GM10248 (cell line): Measurements from ENCODE around the gene CCER1.

Experiments
- CTCF ChIA-PET: fragments of 300-600 bp; sonication (Branson Sonifier 250); formaldehyde crosslinking; extraction: SDS; loops from one replicate; lab custom pipeline; 2021; ENCODE audit warnings: antibody characterized with exemption; lab: Yijun Ruan, JAX
- POLR2A ChIA-PET: fragments of 350-650 bp; sonication (Branson Sonifier 250); formaldehyde crosslinking; extraction: SDS; loops from one replicate; lab custom pipeline; 2020; ENCODE audit warnings: antibody characterized with exemption; lab: Yijun Ruan, JAX
- DNase-seq: peaks from one replicate; pipeline ENCODE4 v3.0.0; 2012; ENCODE audit errors: extremely low spot score
- TF ChIP-seq, protein P1 (sequence below): IDR thresholded peaks from 2 replicates; pipeline ENCODE4 v1.5.1; 2012; ENCODE audit warnings: mild to moderate bottlenecking, low read depth; ENCODE audit errors: extremely low read depth, missing control alignments, control extremely low read depth

The CCER1 gene

DNA sequence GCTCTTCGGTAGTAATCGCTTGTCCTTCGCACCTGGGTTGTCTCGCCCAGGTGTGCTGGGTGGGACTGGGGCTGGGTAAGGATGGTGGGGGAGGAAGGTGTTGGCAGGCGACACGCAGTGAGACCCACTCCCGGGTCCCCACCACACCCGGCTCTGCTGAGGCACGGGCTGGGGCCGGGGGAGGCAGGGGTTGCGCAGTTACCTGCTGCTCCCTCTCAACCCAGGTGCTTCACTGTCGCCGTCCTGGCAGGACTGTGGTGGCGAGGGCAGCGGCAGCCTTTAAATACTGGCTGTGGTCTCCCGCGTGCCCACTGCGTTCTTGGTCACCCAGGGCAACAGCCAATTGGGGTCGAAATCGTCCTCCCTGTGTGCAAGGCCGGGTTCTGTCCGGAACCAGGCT lies at the start of gene CCER1:
TSS of gene CCER1 (minus strand) at position 256 of the 400 bp plus-strand sequence. CDS start 434 bp downstream, outside the sequence.
- ChIA-PET CTCF (interaction anchor here (1.0 kb wide), 1 partner anchor 15 kb away, joined by 3 read pairs; no protein-coding TSS in a partner anchor), POLR2A (no interaction called here)
- no peak for DNase-seq
- TF ChIP-seq, protein P1, sequence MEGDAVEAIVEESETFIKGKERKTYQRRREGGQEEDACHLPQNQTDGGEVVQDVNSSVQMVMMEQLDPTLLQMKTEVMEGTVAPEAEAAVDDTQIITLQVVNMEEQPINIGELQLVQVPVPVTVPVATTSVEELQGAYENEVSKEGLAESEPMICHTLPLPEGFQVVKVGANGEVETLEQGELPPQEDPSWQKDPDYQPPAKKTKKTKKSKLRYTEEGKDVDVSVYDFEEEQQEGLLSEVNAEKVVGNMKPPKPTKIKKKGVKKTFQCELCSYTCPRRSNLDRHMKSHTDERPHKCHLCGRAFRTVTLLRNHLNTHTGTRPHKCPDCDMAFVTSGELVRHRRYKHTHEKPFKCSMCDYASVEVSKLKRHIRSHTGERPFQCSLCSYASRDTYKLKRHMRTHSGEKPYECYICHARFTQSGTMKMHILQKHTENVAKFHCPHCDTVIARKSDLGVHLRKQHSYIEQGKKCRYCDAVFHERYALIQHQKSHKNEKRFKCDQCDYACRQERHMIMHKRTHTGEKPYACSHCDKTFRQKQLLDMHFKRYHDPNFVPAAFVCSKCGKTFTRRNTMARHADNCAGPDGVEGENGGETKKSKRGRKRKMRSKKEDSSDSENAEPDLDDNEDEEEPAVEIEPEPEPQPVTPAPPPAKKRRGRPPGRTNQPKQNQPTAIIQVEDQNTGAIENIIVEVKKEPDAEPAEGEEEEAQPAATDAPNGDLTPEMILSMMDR, result no peak

DNA sequence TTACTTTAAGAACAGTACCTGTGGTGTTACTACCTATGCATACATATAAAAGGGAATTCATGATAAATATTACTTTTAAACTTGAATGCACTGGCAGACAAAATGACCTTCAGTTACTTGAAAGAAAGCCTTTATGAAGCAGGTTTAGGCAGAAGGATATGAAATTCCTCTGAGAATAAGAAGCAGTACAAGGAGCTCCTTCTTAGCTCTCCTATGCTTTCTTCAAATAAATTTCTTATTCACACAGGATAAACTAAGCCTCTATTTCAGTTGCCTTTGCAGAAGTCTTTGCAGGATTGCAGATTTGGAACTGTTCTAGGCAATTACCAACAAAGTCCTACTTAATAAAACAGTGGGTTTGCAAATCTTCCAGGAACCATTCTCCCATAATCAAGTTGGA lies 48.8 kb upstream of the CCER1 start:
- DNase-seq, result no peak
- ChIA-PET CTCF (interaction anchor here (1.2 kb wide), 2 partner anchors 11 to 25 kb away, joined by 3 read pairs; no protein-coding TSS in a partner anchor), POLR2A (no interaction called here)
- TF ChIP-seq, protein P1, result no peak

DNA sequence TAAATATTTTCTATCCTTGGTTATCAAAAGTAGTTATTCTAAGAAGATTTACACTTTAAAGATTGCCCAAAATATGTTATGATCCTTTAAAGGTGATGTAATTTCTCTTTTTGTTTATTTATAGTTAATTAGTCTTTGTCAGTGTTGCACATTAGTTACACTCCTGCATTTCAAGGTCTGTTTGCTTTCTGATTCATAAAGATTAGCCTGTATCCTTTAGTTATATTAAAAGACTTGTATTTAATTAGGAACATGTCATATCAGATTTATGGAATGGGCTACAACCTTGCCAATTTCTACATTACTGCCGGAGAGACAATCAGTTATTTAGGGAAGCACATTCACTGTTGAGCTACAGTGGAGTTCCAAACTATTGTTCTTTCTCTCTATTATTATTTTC lies 46.3 kb upstream of the CCER1 start:
- TF ChIP-seq, protein P1, result no peak
- POLR2A ChIA-PET, result no interaction called here
- DNase-seq, result no peak
- CTCF ChIA-PET, result interaction anchor here (1.8 kb wide), 1 partner anchor 14 kb away, joined by 5 read pairs; no protein-coding TSS in a partner anchor

GRCh38 chr12:90999966-91000365 lies 45.0 kb upstream of the CCER1 start:
- CTCF ChIA-PET, result no interaction called here
- DNase-seq, result no peak
- POLR2A ChIA-PET, result no interaction called here
- TF ChIP-seq, protein P1, result no peak

DNA sequence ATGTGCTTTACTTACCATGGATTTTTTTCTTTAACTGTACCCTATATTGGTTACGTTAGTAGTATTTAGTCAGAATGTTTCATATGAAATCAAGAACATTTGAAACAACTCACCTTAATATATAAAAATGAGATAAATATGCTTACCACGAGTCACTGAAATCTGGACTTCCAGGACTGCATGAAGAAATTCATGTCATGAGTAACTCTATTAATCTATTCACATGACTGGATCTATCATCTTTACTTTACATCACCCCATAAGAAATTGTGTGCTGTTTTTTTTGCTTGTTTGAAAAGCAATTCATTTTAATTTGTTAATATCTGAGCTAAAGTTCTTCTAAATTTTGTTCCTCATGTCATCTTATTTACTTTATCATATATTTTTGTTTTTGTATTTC lies 44.6 kb upstream of the CCER1 start:
- POLR2A ChIA-PET, result no interaction called here
- DNase-seq, result no peak
- CTCF ChIA-PET, result no interaction called here

DNA sequence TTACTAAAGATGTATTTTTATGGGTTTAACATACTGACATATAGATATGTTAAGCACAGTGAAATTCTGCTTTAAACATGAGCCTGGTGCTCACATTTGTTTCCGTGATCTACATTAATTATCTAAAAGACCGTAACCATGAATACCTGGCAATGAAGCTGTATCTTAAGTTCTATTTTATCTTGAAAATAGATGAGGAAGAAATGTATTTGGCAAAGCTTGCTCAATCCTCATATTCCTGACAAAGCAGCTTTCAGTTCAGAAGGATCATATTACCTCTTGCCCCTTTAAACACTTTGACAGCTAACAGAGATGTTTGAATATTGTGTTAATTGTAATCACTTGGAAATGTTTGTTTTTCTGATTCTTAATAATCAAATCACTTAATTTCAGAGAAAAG lies 40.0 kb upstream of the CCER1 start:
- CTCF ChIA-PET, result interaction anchor here (1.3 to 2.6 kb wide), 2 partner anchors 9 to 12 kb away, joined by 4 to 6 read pairs; no protein-coding TSS in a partner anchor
- TF ChIP-seq, protein P1, result no peak
- POLR2A ChIA-PET, result no interaction called here
- no peak for DNase-seq

More for the DNA sequence above, 44.6 kb upstream of the CCER1 start:
- TF ChIP-seq, protein P1, result no peak
